Cerebellar nuclear complex (tissue), 1 donor: Measurements from ENCODE around the gene FAM9A.
"Not testable (repeated sequence)": the region's sequence is repeated elsewhere in the genome, so short reads cannot be mapped to it uniquely, and the experiment has no call there.

Experiments used
- DNase-seq, 2 experiments: peaks; one replicate each; lab custom pipeline; 2025; lab: John Stamatoyannopoulos, UW

The FAM9A gene

DNA sequence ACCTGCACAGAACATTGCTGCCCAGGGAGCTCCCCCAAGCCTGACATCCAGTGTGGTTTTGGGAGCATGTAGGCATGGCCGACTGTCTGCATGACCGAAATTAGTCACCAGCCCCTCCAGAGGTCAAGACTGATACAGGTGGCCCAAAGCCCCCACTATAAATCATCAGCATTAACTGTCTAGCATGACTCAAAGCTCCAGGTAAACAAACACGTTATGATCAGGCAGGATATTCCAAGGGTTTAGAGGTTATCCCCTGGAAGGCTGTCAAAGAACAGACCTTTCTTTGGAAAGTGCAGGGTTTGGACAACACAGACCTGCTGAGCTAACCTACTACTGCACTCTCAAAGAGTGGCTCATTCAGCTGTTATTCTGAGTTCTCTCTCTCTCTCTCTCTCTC lies 2.1 kb upstream of the FAM9A start:
- no peak for DNase-seq

DNA sequence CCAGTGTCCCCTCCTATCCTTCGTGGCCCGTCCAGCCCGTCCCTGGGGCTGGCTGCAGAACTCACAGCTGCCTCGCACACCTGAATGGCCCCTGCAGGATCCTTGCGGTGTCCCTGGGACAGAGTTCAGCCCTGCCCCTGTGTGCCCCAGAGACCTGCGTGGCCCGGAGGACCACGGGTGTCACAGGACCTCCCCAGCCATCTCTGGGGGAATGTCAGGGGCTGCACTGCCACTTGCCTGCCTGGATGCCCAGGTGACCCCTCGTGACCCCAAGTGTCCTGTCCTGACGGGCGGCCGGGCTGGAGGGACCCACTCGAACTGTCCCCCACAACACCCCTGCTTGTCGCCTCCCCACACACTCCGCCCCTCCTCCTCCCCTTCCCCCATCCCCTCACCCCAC lies 832 bp downstream of the FAM9A start:
- not testable (repeated sequence) for DNase-seq

DNA sequence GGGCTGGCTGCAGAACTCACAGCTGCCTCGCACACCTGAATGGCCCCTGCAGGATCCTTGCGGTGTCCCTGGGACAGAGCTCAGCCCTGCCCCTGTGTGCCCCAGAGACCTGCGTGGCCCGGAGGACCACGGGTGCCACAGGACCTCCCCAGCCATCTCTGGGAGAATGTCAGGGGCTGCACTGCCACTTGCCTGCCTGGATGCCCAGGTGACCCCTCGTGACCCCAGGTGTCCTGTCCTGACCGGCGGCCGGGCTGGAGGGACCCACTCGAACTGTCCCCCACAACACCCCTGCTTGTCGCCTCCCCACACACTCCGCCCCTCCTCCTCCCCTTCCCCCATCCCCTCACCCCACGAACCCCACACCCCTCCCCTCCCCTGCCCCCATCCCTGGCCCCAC lies 1.9 kb downstream of the FAM9A start:
- not testable (repeated sequence) for DNase-seq

DNA sequence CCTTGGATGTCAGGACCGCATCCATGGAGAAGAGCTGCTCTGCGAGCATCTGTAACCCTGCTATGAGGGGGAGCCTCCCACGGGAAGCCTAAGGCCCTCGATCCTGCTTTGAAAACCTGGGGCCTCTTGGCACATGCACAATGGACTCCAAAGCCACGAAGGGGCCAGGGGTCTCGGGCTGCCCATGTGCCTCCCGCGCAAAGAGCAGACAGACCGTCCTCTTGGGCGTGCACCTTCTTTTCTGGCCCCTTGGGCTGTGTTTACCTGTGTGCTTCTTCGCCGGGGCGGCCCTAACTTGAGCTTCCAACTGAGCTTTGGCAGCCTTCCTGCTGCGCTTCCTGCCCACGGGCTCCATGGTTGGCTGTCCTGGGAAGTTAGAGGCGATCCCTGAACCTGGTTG lies 2.5 kb downstream of the FAM9A start:
- not testable (repeated sequence) for DNase-seq

DNA sequence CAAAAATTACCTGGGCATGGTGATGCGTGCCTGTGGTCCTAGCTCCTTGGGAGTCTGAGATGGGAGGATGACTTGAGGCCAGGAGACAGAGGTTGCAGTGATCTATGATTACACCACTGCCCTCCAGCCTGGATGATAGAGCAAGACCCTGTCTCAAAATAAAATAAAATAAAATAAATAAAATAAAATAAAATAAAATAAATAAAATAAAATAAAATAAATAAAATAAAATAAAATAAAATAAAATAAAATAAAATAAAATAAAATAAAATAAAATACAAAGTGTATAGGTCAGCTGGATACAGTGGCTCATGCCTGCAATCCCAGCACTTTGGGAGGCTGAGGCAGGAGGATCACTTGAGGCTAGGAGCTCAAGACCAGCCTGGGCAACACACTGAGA lies 14.1 kb downstream of the FAM9A start:
- not testable (repeated sequence) for DNase-seq

DNA sequence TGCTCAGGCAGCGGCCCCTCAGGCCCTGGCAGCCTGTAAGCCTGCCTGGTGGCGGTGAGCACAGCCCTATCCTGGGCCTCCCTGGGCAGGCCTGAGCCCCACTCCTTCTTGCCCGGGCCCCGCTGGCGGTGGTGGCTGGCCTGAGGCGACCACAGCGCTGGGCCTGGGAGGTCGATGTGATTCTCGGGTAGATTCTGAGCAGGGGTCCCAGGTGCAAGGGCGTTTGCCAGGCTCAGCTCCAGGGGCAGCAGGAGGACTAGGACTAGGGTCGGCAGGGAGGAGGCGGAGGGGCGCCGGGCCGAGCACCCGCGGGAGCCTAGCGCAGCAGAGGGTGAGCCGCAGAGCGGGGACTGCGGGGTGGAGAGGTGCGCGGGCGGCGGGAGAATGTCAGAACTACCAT lies 17.0 kb downstream of the FAM9A start:
- DNase-seq: no peak

DNA sequence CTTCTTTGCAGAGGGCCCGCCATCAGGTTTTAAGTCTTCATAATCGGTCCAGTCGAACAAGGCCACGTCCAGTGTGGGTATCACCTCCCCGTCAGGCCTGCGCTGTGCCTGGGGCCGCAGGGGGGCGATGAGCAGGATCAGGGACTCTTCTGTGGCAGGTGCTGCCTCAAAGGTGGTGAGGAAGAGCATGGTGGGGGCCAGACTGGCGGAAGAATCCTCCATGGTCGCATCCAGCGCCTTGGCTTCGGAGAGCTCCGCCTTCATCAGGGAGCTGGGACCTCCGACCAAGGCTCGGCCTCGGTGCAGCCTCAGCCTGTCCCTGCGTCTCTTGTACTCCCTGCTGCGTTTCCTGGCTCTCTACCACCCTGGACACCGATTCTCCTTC lies 17.5 kb downstream of the FAM9A start:
- DNase-seq: no peak

DNA sequence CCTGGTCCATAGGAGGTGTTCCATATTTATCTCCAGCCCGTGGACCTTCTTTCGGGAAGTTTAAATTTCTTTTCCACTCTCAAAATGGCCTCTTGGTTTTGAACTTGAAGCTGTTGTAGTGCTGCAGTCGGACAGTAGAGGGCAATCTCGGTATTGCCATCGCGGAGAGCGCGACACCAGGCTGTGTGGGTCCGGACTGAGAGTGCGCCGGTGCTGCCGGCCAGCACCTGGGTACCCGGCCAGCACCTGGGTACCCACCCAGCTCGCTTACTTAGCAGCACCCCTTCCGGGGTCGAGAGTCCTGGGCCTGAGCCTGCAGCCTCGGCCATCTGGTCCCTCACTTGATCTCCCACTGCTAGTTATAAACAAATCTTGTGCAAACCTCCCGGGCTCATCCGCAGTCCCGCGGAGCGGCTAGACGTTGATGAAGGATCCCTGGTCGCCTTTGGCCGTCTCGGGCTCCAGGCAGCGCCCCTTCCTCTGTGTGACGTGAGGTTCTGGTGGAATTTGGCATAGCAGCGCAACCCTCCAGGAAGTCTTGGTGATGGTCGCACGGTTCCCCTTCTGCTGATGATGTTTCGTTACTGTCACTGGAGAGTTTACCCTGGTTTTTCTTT lies 18.0 kb downstream of the FAM9A start:
- no peak for DNase-seq

DNA sequence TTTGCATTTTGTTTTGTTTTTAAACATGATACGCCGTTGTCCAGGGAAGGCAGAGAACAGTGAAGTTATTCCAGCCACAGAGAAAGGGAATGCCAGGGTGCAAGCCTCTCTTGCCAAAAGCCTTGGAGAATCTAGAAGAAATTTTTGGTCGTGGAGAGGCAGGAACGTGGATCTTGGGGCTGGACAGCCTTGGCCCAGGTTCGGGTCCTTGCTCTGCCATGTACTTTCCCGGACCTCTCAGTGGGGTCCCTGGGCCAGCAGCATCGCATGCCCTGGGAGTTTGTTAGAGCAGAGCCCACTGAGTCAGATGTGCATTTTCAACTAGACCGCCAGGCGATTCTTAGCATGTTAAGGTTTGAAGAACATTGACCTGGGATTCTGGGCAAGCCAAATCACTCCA lies 18.6 kb downstream of the FAM9A start:
- DNase-seq: no peak

DNA sequence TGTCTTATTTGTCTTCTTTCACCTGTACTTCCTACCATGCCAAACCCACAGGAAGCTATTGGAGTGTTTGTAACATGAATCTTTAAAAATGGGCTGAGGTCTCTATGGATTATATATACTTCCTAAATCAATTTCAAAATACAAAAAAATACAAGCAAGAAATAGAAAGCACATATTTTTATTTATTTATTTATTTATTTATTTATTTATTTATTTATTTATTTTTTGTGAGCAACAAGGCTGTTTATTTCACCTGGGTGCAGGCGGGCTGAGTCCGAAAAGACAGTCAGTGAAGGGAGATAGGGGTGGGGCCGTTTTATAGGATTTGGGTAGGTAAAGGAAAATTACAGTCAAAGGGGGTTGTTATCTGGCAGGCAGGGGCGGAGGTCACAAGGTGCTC lies 19.3 kb downstream of the FAM9A start:
- DNase-seq: not testable (repeated sequence)

DNA sequence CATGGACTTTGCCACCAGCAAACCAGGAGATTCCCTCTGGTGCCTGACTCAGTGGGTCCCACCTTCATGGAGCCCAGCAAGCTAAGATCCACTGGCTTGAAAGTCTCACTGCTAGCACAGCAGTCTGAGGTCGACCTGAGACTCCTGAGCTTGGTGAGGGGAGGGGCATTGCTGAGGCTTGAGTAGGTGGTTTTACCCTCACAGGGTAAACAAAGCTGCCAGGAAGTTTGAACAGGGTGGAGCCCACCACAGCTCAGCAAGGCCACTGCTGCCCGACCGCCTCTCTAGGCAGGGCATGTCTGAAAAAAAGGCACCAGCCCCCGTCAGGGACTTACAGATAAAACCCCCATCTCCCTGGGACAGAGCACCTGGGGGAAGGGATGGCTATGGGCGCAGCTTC lies 28.1 kb downstream of the FAM9A start:
- no peak for DNase-seq

DNA sequence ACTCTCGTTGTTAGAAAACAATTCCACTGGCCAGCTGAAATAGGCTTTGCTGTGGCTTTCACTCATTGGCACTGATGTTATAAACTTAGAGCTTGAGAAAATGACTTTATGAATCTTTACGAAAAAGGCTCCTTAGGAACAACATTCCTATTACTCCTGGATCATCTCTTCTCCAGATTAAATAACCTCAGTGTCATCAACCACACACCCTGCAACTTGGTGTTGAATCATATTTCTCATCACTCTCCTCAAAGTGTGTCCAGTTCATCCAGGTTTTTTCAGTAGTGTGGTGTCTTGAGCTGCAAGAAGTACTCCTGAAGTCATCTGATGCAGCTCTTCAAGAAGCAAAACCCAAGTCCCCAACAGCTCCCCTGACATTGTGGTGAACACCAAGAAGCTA lies 41.2 kb downstream of the FAM9A start:
- no peak for DNase-seq

DNA sequence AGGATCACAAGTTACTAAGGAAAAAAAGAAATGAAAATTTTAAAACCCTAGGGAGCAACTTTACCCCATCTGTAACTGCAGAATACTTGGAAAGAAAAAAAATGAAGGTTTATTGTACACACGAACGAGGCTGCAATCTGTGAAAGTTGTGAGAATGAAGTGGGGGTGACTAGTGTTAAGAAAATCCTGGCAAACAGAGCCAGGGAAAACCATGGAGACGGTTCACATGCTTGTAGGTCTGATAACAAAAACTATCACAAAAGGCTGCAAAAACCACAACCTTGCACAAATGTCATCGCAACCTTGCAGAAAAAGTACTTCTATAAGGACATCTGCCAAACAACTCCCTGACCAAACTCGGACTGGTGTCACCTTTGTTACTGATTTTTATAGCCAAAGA lies 42.5 kb downstream of the FAM9A start:
- DNase-seq: not testable (repeated sequence)

DNA sequence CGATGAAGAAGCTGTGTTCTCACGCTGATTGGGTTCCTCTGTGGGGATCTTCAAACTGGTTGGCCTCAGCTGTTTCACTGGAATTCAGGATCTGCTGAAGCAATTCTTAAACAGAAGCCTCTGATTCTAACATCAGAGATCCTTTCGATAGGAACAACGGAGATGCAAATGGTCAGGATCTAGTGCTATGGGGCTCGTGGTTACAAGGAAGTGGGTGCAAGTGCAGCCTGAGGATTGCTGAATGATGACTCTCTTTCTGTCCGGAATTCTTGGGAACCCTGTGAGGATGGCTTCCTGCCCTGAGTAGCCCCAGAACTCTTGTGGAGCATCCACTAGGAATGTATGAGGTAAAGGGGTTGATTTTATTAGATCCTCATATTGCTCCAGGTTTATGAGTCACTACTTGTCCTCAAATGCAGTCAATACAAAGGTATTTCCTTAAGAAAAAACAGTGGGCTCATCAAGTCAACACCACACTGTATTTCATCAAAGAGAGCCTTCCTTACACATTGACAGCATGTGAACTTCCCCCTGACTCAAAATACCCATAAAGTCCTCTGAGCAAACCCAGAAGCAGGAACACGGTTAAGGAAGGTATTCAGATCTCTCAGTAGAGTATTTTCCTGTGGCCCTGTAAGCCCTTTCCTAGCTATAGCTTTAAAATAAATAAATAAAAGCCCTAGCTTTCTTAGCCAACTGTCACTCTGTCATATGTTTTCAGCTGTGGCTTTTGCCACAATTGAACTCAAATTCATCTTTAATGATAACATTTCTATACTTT lies 43.4 kb downstream of the FAM9A start:
- not testable (repeated sequence) for DNase-seq

DNA sequence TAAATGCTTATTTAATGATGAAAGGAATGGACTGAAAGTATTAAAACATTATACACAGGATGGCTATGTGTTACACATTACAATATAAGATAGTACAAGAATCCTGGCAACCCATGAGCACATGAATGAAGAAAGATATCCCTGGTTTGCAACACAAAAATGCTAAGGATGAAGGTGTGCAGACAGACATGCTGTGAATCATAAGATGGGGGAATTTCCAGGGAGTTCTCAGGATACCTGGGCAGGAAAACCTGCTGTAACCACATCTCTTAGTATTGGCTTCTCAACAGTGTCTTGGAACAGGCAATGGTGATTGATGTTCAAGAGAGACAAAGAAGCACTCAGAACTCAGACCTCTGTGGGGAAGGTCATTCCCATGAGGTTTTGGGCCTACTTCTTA lies 45.4 kb downstream of the FAM9A start:
- DNase-seq: no peak

DNA sequence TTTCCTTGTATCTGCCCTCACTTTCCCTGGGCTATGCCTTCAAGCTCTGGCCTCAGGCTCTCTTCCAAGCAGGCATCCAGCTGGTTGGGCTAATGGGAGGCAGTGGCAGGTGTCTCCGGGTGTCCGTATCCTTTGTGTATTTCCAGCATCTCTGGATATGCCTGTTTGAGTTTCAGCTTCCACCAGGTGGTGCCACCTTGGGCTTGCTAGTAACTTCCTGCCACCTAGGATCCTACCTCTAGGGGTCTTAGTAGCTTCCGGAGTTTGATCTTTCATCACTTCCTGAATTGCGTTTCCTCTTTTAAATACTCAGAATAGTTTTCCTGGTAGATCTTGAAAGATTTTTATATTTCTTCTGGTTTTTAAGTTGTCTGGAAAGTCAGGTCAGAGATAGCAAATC lies 46.1 kb downstream of the FAM9A start:
- no peak for DNase-seq

DNA sequence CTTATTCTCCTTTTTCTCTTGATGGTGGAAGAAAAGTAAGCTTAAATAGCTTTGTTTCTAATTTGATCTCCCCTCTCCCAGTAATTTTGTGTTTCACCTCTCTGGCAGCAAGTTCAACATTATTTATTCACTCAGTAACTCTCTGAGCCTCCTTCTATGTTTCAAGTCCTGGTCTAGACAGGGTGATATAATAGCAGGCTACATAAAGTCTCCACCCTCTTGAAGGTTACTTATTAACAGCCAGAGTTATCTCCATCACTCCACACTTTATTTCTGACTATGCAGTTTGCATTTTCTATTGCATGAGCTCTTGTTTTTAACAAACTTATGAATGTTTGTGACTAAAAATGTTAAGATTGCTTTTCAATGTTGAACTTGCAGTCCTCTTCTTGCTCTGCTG lies 51.5 kb downstream of the FAM9A start:
- DNase-seq: no peak

DNA sequence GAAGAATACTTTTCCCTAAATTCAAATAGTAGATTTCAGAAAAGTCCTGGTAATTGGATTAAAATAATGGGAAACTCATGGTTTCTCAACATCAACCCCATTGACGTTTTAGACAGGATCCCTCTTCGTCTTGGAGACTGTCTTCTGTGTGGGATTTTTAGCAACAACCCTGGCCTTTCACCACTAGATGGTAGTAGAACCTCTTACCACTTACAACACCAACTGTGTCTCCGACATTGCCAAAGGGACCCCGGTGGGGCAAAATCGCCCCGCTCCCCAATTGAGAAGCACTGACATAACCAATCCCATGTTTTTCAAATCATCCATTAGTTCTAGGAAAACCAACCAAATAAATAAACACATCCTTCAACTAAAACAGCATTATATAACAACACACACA lies 52.3 kb downstream of the FAM9A start:
- no peak for DNase-seq

DNA sequence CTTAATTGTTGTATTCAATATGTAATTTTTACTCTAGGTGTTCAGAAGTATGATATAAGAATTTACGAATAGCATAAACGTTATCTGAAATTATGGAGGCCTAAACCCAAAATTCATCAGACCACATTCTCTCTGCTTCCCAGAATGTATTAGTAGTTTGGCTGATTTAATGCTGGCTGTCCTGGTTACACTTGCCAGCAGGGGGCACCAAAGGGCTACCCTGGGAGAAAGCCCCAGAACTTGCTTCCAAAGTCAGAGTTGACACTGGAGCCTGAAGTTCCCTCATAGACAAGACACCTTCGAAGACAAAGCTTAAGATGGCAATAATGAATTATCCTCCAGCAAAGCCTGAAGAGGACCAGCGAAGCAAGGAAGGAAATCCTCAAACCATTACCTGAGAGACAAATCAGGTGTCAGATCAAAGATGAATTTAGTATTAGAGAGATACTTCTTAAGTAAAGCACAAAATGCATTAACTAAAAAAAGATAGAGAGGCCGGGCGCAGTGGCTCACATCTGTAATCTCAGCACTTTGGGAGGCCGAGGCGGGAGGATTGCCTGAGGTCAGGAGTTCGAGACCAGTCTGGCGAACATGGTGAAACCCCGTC lies 58.0 kb downstream of the FAM9A start:
- DNase-seq: no peak

DNA sequence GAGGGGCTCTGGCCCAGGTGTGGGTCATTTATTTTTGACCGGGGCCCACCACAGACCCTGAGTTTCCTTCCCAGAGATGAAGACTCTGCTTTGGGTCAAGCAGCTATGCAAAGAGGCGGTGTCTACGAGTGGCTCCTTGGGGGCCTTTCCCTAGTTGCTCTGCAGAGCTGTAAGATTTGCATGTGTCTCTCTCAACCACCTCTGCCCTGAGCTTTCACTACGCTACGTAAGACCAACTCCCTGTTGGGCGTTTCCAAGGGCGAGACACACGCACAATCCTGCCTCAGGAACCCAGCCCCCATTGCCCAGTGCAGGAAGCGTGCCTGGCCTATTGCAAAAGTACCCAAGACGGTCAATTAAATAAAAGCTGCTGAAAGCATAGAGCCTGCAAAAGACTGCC lies 59.2 kb downstream of the FAM9A start:
- no peak for DNase-seq
